ENCODE results near the gene CDKAL1.
A peak's percentile ranks its signal among the peaks of the same experiment; 100 is the strongest.

CDKAL1 gene

DNA sequence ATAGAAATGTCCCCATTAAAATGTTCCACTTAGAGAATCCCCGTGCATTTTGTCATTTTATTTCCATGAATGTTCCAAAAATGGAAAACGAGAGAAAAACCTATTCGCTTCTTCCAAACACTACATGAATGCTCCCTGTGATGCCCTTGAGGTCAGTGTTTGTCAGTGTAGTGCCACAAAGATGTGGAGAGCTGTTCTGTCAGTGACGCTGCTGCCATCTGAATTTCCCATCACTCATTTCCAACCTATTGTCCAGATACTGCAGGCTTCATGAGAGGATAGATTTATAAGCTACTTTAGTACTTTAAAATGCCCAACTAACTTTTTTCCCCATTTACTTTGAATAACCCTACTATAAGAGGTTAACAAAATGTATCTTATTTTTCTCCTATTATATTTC lies 335.8 kb downstream of the CDKAL1 start:
- DNase-seq, result no peak

DNA sequence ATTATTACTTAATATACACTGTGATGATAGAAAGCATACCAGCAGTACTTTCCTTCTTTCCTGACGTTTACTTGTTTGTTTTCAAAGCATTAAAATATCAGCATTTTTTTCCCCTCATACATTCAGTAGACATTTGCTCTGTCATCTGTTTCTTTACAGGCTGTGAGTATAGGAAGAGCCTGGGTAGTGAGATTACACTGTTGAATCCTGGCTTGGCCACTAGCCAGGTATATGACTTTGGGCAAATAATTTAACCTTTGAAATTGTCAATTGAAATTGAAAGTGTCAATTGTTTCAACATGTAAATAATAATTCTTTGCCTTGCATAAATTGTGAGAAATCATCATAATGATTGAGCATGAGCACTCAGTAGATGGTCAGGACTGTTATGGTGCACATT lies 336.2 kb downstream of the CDKAL1 start:
- DNase-seq, result no peak

DNA sequence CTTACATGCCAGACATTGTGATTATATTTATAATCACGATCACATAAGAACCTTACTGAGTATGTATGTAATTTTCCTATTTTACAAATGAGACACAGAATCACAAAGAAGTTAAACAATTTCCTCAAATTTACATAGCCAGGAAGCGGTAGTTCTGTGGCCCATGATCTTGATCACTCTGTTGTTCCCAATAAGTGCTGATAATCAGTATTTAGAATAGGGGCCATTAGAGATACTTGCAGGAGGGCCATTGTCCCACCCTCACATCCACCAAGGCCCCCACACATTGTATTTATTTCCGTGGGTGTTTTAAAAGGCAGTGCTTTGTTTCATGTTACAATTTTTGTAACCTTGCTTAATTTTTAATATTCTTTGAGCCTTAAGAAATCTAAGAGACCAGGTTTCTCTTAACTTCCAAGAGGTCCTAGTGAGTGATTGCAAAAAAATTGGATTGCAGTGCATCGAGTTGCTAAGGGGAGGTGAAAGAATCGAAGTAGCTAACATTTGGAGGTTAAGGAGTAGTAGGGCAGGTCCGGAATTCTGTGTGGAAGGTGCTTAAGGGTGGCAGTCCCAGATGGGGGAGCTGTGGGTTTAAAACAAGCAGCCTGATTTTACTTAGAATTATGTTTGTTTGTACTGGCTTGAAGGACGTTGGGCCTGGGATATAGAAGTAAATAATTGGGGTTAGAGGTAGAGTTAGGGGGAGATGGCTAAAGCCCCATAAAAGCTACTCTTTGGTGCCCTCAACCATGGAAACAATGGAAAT lies 339.4 kb downstream of the CDKAL1 start:
- no peak for DNase-seq

DNA sequence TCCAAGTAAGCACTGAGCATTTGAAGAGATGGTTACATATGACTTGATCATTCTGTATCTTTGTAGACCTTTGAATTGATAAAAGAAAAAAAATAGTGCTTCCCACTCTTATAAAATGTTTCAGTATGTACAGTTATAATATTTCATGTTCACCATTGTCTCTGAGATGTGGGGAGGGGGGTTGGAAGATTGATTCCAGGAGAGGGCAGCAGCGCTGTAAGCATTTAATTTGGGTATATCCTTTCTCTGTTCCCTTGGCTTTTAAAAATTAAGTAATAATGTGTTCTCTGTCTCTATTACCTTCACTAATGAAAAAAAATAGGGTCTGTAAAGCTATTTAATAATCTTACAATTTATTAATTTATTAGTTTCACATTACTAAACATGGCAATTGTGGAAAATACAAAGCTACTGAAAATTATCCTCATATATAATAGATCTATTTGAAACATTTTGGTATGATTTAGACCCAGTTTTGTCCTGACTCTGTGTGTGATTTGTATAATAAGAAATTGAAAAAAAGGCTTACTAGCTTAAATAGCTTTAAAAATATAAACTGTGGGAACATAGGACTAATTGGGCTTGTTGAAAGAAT lies 341.2 kb downstream of the CDKAL1 start:
- DNase-seq, result no peak

DNA sequence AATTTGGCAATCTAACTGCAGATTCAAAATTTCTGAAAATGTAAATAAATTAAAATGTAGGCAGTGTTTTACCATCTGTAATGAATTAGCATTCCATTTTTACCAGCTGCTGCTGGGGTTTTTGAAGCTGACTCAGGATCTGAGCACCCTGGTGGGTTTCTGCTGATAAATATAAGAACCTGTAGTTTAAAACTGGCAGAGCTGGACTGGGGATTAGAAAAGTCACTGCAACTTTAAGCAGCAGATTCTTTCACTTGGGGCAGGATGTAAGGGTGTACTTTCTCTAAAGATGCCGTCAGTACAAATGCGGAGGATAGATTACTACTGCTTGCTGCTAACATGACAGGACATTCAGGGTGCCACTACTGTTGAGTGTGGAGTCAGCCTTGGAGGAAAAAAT lies 341.8 kb downstream of the CDKAL1 start:
- DNase-seq, result no peak

DNA sequence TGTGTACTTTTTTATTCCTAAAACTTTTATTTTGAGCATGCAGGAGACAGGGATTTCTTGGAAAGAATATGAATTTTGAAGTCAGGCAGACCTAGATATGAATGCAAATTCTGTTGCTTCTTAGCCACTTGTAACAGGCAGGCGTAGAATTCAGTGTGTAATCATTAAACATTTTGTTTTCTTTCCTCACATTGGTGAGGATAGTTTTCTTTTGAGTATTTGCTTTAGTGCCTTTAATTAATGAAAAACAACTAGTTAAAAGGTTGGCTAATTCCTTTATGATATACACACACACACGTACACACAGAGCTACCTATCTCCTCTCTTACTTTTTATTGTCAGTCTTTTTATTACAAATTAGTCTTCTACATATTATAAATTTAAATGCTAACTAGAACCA lies 342.3 kb downstream of the CDKAL1 start:
- DNase-seq, result no peak

DNA sequence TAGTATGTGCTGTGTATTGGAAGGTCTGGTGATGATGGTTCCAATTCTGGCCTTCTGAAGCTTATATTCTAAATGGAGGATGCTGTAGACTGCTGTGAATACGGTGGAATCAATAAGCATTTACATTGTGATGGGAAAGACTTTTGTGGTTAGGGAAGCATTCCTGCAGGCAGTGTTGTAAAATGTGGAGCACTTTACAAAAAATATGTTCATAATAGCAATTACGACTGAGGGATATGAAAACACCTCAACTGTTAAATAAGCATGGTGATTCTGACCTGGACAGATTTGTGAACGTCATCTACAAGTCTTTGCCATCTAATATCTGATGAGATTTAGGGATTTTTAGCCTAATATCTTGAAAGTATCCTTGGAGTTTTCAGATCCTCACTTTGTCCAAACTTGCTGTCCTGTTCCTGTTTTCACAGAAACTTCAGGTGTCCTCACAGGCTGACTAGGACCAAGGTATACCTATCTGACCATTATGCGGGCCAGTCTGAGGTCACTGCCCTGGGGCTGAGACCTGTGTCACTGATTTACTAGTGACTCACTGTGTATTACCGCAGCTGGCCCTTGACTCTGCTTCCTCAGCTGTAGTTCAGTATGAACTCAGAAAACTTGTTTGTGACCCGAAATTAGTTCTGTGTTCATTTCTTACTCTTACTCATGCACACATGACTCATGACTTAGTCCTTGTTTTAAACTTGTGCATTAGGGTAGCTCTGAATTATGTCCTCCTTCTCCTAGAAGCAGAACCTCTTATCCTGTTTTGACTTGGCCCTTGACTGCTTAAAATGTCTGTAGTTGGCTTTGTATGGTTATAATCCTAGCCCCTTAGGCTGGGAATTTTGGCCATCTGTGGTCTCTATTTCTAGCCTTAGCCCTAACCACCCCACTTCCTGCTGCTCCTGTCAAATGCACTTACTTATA lies 343.0 kb downstream of the CDKAL1 start:
- no peak for DNase-seq

DNA sequence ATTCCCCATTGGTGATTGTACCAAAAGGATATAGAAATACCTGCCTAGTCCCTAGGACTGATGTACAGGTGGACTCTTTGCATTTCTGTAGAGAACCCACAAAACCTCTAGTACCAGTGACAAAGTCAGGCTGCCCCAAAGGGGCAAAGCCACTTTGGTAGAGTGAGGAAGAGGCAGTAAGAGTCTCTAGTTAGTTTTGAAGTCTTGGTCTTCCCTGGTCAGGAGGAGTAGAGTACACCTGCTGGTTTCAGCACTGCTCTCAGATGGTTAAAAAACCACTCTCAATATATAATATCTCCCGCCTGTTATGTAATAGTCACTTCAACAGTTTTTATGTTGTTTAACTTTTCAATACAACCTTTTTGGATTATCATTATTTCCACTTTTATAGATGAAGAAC lies 344.9 kb downstream of the CDKAL1 start:
- no peak for DNase-seq

DNA sequence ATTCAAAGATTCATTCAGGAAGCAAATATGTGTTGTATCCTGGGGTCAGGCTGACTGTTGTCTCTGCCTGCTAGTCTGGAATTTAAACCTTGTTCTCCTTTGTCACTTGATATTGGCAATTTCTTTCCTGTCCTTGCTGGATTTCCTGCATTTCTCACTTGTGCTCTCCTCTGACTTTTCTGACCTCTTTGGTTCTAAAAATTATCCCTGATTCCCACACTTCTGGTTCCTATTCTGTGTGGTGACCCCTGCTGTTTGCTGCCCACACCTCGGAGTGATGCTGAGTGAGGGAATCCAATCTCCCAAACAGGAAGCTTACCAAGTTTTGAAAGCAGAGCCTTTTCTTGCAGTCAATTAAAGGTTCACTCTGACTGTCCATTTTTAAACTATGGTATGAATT lies 345.3 kb downstream of the CDKAL1 start:
- DNase-seq, result no peak

DNA sequence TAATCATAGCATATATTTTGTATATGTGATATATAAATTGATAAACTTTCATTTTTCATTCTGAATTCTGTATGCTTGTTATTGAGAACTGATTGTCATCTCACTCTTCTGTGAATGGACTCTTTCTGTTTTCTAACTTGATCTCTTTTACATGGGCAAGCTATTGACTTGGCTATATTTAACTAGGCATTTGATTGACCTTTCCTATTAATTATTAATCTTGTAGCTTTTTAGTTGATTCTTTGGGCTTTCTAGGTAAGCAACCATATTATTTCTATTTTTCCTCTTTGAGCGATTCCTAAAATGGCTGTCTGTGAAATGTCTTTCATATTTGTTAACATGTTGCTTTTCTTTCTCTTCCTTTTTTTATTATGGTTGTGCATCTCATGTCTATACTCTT lies 347.1 kb downstream of the CDKAL1 start:
- no peak for DNase-seq

DNA sequence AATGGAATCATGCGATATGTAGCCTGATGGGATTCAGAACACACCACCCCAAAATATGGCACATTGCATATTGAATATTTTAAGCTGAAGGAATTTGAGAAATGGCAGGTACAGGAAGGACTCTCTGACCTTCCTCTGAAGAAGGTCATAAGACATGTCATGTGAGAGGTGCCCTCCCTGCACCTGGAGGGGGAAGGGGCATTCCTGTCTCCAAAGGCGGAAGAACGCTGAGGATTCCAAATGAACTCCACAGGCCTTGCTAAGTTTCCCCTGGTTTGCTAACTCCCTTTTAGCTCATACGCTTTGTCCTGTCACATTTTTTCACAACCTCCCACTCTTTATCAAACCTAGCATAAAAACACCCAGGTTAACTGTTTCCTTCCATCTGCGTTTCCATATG lies 347.8 kb downstream of the CDKAL1 start:
- no peak for DNase-seq

DNA sequence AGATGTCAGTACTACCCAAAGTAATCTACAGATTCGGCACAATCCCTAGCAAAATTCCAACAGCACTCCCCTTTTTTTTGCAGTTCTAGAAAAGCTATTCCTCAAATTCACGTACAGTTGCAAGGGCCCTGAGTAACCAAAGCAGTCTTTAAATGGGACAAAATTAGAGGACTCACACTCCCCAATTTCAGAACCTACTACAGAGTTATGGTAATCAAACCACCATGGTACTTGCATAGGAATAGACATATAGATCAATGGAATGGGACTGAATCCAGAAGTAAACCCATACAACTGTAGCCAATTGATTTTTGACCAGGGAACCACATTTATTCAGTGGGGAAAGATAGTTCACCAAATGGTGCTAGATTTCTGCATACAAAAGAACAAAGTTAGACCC lies 350.8 kb downstream of the CDKAL1 start:
- no peak for DNase-seq

DNA sequence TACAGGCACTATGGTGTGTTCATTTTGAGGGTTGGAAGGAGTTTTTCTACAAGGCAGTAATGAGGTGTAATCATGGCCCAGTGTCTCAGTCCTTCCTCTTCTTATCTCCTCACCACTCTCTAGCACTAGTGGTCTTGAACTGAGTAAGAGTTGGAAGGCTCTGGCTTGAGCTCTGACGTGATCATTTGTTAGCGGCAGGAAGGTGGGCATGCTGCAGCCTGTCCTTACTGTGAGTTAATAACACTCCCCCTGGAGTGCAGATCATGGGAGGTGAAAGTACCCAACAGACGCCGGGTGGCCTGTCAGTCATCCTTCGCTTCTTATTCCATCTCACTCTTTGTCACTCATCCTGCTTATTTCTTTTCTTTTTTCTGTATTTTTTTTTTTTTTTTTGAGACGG lies 356.9 kb downstream of the CDKAL1 start:
- DNase-seq, result no peak

DNA sequence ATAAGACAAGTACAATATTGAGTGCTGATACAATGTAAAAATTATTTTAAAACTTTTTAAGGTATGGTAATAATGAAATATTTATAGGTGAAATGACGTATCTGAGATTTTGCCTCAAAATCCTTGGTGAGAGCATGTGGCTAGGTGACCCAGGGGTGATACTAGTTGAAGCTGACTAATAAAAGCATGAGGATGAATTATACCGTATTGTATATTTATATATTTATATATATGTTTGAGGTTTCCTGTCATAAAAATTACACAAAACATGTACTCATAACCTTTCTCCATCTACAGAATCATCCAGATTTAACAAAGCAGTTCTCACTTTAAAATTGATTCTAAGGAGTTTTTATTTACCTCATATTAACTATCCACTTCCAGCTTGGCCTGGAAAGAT lies 358.1 kb downstream of the CDKAL1 start:
- no peak for DNase-seq

DNA sequence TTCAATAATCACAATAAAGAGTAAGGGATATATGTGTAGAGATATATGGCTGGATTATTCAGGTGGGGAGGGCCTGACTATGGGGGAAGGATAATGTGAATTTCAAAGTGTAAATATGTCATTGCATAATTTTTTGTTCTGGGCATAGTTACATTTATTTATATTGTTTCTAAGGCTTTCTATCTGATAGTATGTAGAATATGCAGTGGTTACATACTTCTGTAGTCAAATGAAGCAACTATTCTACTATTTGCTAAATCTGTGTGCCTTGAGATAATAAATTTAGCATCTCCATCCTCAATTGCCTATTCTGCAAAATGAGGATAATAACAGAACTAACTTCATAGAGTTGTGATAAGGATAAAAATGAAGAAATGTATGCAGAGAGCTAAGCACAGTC lies 359.2 kb downstream of the CDKAL1 start:
- no peak for DNase-seq

DNA sequence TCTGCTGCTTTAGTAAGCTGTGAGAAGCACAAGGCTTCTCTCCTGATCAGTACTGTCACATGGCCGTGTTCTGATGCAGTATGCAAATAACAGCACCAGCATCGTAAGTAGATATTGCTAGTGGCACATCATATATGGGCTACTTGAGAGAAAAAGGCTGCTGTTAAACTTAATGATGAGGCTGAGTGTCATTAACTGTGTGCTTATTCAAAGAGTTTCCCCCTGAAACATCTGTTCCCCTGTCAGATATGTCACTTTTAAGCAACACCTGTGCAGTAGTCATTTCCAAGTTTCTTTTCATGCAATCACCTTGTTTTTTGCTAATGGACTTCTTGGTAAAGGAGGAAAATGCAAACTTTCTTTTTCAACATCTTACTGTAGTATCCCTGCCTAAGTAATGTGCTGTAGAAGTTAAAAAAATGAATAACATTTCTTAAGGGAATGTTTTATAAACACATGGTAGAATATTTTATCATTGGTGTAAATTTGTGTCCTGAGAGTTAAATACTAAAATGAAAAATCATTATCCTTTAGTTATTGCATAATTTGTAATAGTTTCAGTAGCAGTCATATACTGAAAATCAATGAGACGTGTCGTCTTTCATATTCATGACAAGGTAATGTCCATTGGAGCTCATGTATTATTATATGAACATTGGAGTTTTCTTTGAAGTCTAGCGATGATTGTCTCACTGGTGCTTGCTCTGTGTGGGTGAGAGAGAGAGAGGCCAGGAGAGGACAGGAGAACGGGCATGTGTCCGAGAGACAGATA lies 366.3 kb downstream of the CDKAL1 start:
- no peak for DNase-seq

DNA sequence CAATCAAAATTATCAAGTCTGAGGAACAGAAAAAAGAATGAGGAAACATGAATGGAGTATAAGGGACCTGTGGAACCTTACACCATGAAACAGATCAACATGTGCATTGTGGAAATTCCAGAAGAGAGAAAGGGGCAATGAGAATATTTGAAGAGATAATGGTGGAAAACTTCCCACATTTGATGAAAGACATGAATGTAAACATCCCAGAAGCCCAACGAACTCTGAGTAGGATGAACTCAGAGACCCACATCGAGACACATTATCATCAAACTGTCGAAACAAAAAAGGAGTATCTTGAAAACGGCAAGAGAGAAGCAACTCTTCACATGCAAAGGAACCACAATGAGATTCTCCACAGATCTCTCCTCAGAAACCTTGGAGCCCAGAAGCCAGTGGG lies 371.1 kb downstream of the CDKAL1 start:
- no peak for DNase-seq

DNA sequence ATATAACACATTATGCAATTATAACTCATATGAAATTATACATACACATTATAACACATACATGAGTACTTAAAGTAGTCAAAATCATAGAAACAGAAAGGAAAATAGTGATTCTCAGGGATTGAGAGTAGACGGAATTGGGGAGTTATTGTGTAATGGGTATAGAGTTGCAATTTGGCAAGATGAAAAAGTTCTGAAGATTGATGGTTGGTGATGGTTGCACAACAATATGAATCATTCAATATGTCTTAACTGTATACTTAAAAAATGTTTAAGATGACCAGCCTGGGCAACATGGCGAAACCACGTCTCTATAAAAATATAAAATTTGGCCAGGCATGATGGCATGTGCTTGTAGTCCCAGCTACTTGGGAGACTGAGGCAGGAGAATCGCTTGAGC lies 372.7 kb downstream of the CDKAL1 start:
- no peak for DNase-seq

DNA sequence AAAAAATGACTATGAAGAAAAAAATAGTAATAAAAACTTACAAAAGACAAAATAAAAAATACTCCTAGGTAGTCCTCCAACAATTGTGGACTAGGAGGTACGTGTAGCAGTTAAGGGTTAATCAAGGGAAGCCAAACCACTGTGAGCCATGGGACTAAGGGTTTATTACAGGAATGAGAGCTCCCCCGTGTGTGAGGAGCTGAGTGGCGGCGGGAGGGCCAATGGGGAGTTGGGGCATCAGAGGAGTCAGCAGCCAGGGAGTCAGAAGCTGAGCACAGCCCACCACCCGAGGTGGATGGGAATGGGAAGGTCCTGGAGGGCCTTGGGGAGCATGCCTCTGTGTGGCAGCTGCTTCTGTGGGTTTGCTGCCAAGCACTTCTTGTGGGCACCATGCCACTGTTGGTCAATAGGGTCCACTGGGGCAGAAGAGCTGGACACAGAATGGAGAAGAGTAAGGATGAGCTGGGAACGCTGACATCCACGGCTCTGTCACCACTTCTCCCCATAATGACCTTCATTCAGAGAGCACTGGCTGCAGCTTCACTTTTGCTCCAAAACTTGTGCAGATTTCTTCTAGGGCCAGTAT lies 373.3 kb downstream of the CDKAL1 start:
- DNase-seq, result peak in 3 of 58 donors; percentile 1

DNA sequence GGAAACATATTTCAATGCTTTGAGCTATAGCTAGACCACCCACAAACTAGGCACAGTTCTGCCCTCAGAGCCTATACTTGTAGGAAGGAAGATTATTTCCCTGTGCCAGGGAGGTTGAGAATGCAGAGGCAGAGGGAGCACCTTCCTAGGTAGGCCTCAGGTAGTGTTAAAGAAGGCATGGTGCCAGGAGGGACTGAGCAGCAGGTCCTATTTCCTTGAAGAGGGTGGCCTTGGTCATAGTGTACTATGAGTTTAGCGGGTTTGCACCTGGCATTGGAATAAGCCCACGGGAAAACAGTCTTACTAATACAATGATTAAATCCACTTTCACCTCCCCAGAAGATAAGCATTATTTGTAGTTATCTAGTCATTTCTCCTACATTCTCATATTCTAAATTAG lies 375.4 kb downstream of the CDKAL1 start:
- DNase-seq, result no peak

DNA sequence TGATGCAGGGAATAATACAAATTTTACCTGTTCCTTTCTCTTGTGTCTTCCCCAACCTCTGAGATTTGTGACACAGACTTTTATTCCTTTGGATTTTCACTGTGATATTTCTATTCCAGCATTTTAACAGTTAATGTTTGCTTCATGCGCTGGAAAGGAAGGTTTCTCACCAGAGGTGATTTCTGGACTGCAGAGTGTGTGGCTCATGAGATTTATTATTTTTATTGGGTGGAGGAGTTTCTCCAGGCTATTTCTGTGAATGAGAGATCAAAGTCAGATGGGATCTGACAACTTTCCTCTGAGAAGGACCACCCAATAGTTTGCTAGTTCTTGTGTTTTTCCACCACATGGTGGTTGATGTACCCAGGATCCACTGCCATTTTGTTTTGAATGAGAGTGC lies 377.5 kb downstream of the CDKAL1 start:
- no peak for DNase-seq

Measured in anterior cingulate cortex (tissue), 58 donors.